ENCODE data around the gene WDR62. TPM values are rescaled to one million over a fixed set of nuclear protein-coding genes. Genes with fewer than 3 reads are reported as not detected.
"Not testable (repeated sequence)": the region's sequence is repeated elsewhere in the genome, so short reads cannot be mapped to it uniquely, and the experiment has no call there.

Gene WDR62
- total and polyA plus RNA-seq, 12 donors, result 1.6 to 33.7 (median 12.9) TPM

DNA sequence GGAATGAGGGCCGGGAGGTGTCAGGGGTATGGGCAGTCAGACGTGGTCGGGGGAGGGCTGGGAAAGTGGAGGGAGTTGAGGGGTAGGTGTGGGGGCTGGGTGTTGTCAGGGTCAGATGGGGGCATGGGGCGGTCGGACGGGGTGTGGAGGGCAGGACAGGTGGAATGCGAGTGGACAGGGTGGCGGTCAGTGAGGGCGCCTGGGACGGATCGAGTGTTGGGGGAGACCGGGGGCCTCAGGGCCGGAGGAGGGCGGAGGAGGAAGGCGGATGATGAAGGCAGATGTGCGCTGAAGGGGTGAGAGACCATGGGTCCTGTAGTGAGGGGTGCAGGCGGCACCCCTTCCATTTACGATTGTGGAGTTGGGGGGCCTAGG is 66.3 kb downstream of the WDR62 start:
- H3K9me3 ChIP-seq, result no peaks in the 10 kb centered on the region
- H3K27ac ChIP-seq, result no peak overlapping the region
- 95% methylated on average over 18 of the region's 18 CpGs for WGBS, 2 donors
- H3K4me3 ChIP-seq, result no peak overlapping the region
- TF ChIP-seq, protein P1, sequence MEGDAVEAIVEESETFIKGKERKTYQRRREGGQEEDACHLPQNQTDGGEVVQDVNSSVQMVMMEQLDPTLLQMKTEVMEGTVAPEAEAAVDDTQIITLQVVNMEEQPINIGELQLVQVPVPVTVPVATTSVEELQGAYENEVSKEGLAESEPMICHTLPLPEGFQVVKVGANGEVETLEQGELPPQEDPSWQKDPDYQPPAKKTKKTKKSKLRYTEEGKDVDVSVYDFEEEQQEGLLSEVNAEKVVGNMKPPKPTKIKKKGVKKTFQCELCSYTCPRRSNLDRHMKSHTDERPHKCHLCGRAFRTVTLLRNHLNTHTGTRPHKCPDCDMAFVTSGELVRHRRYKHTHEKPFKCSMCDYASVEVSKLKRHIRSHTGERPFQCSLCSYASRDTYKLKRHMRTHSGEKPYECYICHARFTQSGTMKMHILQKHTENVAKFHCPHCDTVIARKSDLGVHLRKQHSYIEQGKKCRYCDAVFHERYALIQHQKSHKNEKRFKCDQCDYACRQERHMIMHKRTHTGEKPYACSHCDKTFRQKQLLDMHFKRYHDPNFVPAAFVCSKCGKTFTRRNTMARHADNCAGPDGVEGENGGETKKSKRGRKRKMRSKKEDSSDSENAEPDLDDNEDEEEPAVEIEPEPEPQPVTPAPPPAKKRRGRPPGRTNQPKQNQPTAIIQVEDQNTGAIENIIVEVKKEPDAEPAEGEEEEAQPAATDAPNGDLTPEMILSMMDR (IDR thresholded peaks at IDR 0.05), result no peak
- H3K36me3 ChIP-seq, result peaks cover 0 to 93% (median 36%) of the 10 kb centered on the region in 9 donors
- peaks cover 2 to 16% (median 10%) of the 10 kb centered on the region in 9 donors for H3K4me1 ChIP-seq
- DNase-seq (no peak), ATAC-seq (peak in 1 of 8 donors; percentile 12)
- no peaks in the 10 kb centered on the region for H3K27me3 ChIP-seq
- intact Hi-C loops (cut with DNase I), result loop anchor here in 1 of 10 donors (10.0 kb wide), 1 partner anchor 186 kb away; the partner anchor contains the start of gene LRFN3

DNA sequence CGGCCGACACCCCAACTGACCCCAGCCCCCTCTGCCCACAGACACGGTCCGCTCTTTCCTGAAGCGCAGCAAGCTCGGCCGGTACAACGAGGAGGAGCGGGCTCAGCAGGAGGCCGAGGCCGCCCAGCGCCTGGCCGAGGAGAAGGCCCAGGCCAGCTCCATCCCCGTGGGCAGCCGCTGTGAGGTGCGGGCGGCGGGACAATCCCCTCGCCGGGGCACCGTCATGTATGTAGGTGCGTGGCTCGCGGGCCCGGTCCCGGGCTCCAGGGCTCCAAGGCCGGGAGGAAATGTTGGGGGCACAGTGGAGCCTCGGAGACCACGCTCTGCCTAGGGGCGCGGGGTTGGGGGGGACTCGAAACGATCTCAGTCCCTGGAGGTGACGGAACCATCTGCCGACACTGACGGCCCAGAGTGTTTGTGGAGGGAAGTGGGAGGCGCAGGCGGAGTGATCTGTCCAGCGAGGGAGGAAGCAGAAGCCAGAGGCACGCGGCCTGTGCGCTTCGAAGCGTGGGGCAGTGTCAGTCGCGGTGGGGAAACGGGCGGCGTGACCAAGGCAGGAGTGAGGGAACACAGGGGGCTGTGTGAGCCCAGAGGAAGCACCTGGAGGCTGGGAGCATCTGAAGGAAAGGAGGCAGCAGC is 66.9 kb downstream of the WDR62 start:
- ATAC-seq, result peak in 2 of 8 donors; percentile 8 to 14
- H3K4me3 ChIP-seq, result no peak overlapping the region
- H3K36me3 ChIP-seq, result peaks cover 0 to 92% (median 36%) of the 10 kb centered on the region in 9 donors
- no peaks in the 10 kb centered on the region for H3K9me3 ChIP-seq
- no peaks in the 10 kb centered on the region for H3K27me3 ChIP-seq
- intact Hi-C loops (cut with DNase I), result loop anchor here in 1 of 10 donors (10.0 kb wide), 1 partner anchor 187 kb away; the partner anchor contains the start of gene LRFN3
- TF ChIP-seq, protein P1 (IDR thresholded peaks at IDR 0.05), result no peak
- no peak for DNase-seq
- H3K27ac ChIP-seq, result no peak overlapping the region
- peaks cover 0 to 10% (median 4%) of the 10 kb centered on the region in 9 donors for H3K4me1 ChIP-seq
- WGBS, 2 donors, result 88 to 89% methylated on average over 49 of the region's 49 CpGs

DNA sequence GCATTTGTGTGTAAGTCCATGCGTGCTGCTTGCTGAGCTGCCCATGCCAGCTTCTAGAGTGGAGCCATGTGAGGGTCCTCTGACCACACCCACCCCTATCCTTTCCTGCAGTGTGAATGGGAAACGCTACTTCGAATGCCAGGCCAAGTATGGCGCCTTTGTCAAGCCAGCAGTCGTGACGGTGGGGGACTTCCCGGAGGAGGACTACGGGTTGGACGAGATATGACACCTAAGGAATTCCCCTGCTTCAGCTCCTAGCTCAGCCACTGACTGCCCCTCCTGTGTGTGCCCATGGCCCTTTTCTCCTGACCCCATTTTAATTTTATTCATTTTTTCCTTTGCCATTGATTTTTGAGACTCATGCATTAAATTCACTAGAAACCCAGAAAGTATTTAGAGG is 70.9 kb downstream of the WDR62 start:
- DNase-seq, result no peak
- ATAC-seq, result no peak
- TF ChIP-seq, protein P1 (IDR thresholded peaks at IDR 0.05), result no peak
- no peak overlapping the region for H3K4me3 ChIP-seq
- H3K4me1 ChIP-seq, result peaks cover 0 to 22% (median 16%) of the 10 kb centered on the region in 9 donors
- H3K27me3 ChIP-seq, result no peaks in the 10 kb centered on the region
- no peaks in the 10 kb centered on the region for H3K9me3 ChIP-seq
- H3K27ac ChIP-seq, result no peak overlapping the region
- peaks cover 0 to 55% (median 29%) of the 10 kb centered on the region in 9 donors for H3K36me3 ChIP-seq
- WGBS, 2 donors, result 83% methylated on average over 9 of the region's 9 CpGs
- intact Hi-C loops (cut with DNase I), result loop anchor here in 3 of 10 donors (5.0 to 10.0 kb wide), 3 partner anchors 47 to 367 kb away; partner anchors contain the start of gene LRFN3 (in 1 of the 3)

DNA sequence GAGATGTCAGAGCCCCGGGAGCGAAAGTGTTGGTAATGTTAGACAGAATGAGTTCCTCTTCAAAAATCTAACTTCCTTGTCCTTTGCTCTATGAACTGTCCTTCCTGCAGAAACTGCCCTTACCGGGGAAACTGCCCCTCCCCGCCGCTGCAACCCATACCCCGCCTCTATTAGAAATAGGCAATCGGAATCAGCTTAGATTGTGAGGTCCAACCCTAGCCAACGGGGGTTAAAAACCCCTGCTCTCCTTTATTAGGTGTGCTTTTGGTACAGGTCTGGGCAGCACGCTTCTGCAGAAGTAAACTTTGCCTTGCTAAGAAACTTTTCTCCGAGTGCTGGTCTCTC is 73.7 kb downstream of the WDR62 start:
- peak overlapping the region; percentile 13 to 64 (median 51) for H3K4me3 ChIP-seq
- TF ChIP-seq, protein P1 (IDR thresholded peaks at IDR 0.05), result no peak
- 14% methylated on average over 10 of the region's 10 CpGs for WGBS, 2 donors
- H3K36me3 ChIP-seq, result peaks cover 0 to 31% (median 19%) of the 10 kb centered on the region in 9 donors
- H3K27ac ChIP-seq, result peak overlapping the region; percentile 71 to 97 (median 93)
- intact Hi-C loops (cut with DNase I), result loop anchor here in 6 of 10 donors (1.0 to 10.0 kb wide), 7 partner anchors 11 to 364 kb away; partner anchors contain the start of genes COX7A1 (in 1 of the 6) and LRFN3 (in 1 of the 6)
- peaks cover 0 to 45% (median 16%) of the 10 kb centered on the region in 9 donors for H3K4me1 ChIP-seq
- DNase-seq, result peak in 1 of 2 donors; percentile 39
- H3K27me3 ChIP-seq, result no peaks in the 10 kb centered on the region
- ATAC-seq, result peak; percentile 3 to 26 (median 14)
- H3K9me3 ChIP-seq, result no peaks in the 10 kb centered on the region

DNA sequence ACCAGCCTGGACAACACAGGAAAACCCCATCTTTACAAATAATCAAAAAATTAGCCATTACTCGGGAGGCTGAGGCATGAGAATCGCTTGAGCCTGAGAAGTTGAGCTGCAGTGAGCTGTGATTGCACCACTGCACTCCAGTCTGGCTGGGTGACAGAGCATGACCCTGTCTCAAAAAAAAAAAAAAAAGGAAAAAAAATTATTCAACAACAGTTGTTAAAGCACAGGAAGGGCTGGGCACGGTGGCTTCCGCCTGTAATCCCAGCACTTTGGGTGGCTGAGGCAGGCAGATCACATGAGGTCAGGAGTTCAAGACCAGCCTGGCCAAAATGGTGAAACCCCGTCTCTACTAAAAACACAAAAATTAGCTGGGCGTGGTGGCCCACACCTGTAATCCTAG is 76.5 kb downstream of the WDR62 start:
- peak overlapping the region in 1 of 10 donors; percentile 59 for H3K27ac ChIP-seq
- not testable (repeated sequence) for H3K27me3 ChIP-seq

DNA sequence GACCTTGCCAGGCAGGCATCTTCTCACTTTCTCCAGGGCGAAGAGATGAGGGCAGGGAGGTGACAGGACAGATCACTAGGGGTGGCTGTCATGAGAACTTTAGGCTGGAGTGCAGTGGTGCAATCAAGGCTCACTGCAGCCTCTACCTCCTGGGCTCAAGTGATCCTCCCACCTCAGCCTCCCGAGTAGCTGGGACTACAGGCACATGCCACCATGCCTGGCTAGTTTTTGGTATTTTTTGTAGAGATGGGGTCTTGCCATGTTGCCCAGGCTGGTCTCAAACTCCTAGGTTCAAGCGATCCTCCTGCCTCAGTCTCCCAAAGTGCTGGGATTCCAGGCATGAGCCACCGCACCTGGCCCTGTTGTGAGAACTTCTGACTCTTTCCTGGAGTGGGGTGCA is 80.2 kb downstream of the WDR62 start:
- ATAC-seq; H3K27me3 ChIP-seq; intact Hi-C loops (cut with DNase I); H3K36me3 ChIP-seq; H3K27ac ChIP-seq; DNase-seq; H3K9me3 ChIP-seq; H3K4me3 ChIP-seq: not testable (repeated sequence)
- H3K4me1 ChIP-seq, result peaks cover 0 to 42% (median 11%) of the 10 kb centered on the region in 9 donors
- WGBS, 2 donors, result 92 to 96% methylated on average over 4 of the region's 4 CpGs

More for the DNA sequence above, 76.5 kb downstream of the WDR62 start:
- H3K4me3 ChIP-seq; DNase-seq; intact Hi-C loops (cut with DNase I); H3K9me3 ChIP-seq; ATAC-seq; H3K36me3 ChIP-seq: not testable (repeated sequence)
- 65 to 74% methylated on average over 6 of the region's 6 CpGs for WGBS, 2 donors
- H3K4me1 ChIP-seq, result peaks cover 0 to 46% (median 17%) of the 10 kb centered on the region in 9 donors

Measured in heart right ventricle (tissue), 16 donors.